ENCODE results near the gene CYP4F11.
"Not testable (repeated sequence)": the region's sequence is repeated elsewhere in the genome, so short reads cannot be mapped to it uniquely, and the experiment has no call there.

The CYP4F11 gene

GRCh38 chr19:15926484-15926883, 7.8 kb downstream of the CYP4F11 start:
- H3K27me3 ChIP-seq (ENCODE audit: control insufficient read depth in 1 of 2, insufficient read depth in 2 of 2, low read length in 2 of 2), result peaks cover 8 to 11% of the 10 kb centered on the region in 2 donors
- H3K4me3 ChIP-seq (ENCODE audit: low read depth in 1 of 2, low read length in 2 of 2), result no peak overlapping the region
- no peaks in the 10 kb centered on the region for H3K4me1 ChIP-seq (ENCODE audit: control insufficient read depth in 1 of 2, insufficient read depth in 2 of 2, low read length in 2 of 2)
- H3K27ac ChIP-seq (ENCODE audit: low read depth, low read length), result no peak overlapping the region
- no peaks in the 10 kb centered on the region for H3K36me3 ChIP-seq (ENCODE audit: control insufficient read depth in 1 of 2, insufficient read depth in 2 of 2, low read length in 2 of 2)
- no peak overlapping the region for H3K9ac ChIP-seq (ENCODE audit: low read depth in 1 of 2, low read length in 2 of 2)
- H3K9me3 ChIP-seq (ENCODE audit: control insufficient read depth in 1 of 2, low read length in 2 of 2), result no peaks in the 10 kb centered on the region

- Histone ChIP-seq H3K36me3 (ENCODE audit: control insufficient read depth in 1 of 2, insufficient read depth in 2 of 2, low read length in 2 of 2) (no peaks in the 10 kb centered on the region), H3K27me3 (ENCODE audit: control insufficient read depth in 1 of 2, insufficient read depth in 2 of 2, low read length in 2 of 2) (peaks cover 0 to 4% of the 10 kb centered on the region in 2 donors), H3K4me1 (ENCODE audit: control insufficient read depth in 1 of 2, insufficient read depth in 2 of 2, low read length in 2 of 2) (no peaks in the 10 kb centered on the region), H3K9ac (ENCODE audit: low read depth in 1 of 2, low read length in 2 of 2) (no peak overlapping the region), H3K4me3 (ENCODE audit: low read depth in 1 of 2, low read length in 2 of 2) (peak overlapping the region in 1 of 2 donors; percentile 16), H3K27ac (ENCODE audit: low read depth, low read length) (no peak overlapping the region), H3K9me3 (ENCODE audit: control insufficient read depth in 1 of 2, low read length in 2 of 2) (no peaks in the 10 kb centered on the region)
Observed at GRCh38 chr19:15923702-15924101, 10.6 kb downstream of the CYP4F11 start.

GRCh38 chr19:15922021-15922420, 12.3 kb downstream of the CYP4F11 start:
- Histone ChIP-seq H3K4me3 (ENCODE audit: low read depth in 1 of 2, low read length in 2 of 2) (no peak overlapping the region), H3K27me3 (ENCODE audit: control insufficient read depth in 1 of 2, insufficient read depth in 2 of 2, low read length in 2 of 2) (peaks cover 0 to 4% of the 10 kb centered on the region in 2 donors), H3K36me3 (ENCODE audit: control insufficient read depth in 1 of 2, insufficient read depth in 2 of 2, low read length in 2 of 2) (no peaks in the 10 kb centered on the region), H3K4me1 (ENCODE audit: control insufficient read depth in 1 of 2, insufficient read depth in 2 of 2, low read length in 2 of 2) (no peaks in the 10 kb centered on the region), H3K9me3 (ENCODE audit: control insufficient read depth in 1 of 2, low read length in 2 of 2) (no peaks in the 10 kb centered on the region), H3K27ac (ENCODE audit: low read depth, low read length) (no peak overlapping the region), H3K9ac (ENCODE audit: low read depth in 1 of 2, low read length in 2 of 2) (no peak overlapping the region)

- Histone ChIP-seq H3K27ac (ENCODE audit: low read depth, low read length) (no peak overlapping the region), H3K9ac (ENCODE audit: low read depth in 1 of 2, low read length in 2 of 2) (no peak overlapping the region), H3K4me3 (ENCODE audit: low read depth in 1 of 2, low read length in 2 of 2) (no peak overlapping the region), H3K4me1 (ENCODE audit: control insufficient read depth in 1 of 2, insufficient read depth in 2 of 2, low read length in 2 of 2) (no peaks in the 10 kb centered on the region), H3K27me3 (ENCODE audit: control insufficient read depth in 1 of 2, insufficient read depth in 2 of 2, low read length in 2 of 2) (peaks cover 0 to 4% of the 10 kb centered on the region in 2 donors), H3K36me3 (ENCODE audit: control insufficient read depth in 1 of 2, insufficient read depth in 2 of 2, low read length in 2 of 2) (no peaks in the 10 kb centered on the region), H3K9me3 (ENCODE audit: control insufficient read depth in 1 of 2, low read length in 2 of 2) (peaks cover 5 to 7% of the 10 kb centered on the region in 2 donors)
Observed at GRCh38 chr19:15919243-15919642, 15.1 kb downstream of the CYP4F11 start.

GRCh38 chr19:15915109-15915508, 19.2 kb downstream of the CYP4F11 start:
- peaks cover 0 to 6% of the 10 kb centered on the region in 2 donors for H3K27me3 ChIP-seq (ENCODE audit: control insufficient read depth in 1 of 2, insufficient read depth in 2 of 2, low read length in 2 of 2)

GRCh38 chr19:15913830-15914229, 20.5 kb downstream of the CYP4F11 start:
- H3K9me3 ChIP-seq (ENCODE audit: control insufficient read depth in 1 of 2, low read length in 2 of 2), result peaks cover 5 to 7% of the 10 kb centered on the region in 2 donors
- H3K4me3 ChIP-seq (ENCODE audit: low read depth in 1 of 2, low read length in 2 of 2), result no peak overlapping the region
- H3K27ac ChIP-seq (ENCODE audit: low read depth, low read length), result no peak overlapping the region
- H3K9ac ChIP-seq (ENCODE audit: low read depth in 1 of 2, low read length in 2 of 2), result no peak overlapping the region
- peaks cover 0 to 4% of the 10 kb centered on the region in 2 donors for H3K4me1 ChIP-seq (ENCODE audit: control insufficient read depth in 1 of 2, insufficient read depth in 2 of 2, low read length in 2 of 2)
- H3K27me3 ChIP-seq (ENCODE audit: control insufficient read depth in 1 of 2, insufficient read depth in 2 of 2, low read length in 2 of 2), result peaks cover 0 to 6% of the 10 kb centered on the region in 2 donors
- H3K36me3 ChIP-seq (ENCODE audit: control insufficient read depth in 1 of 2, insufficient read depth in 2 of 2, low read length in 2 of 2), result no peaks in the 10 kb centered on the region

More at GRCh38 chr19:15915109-15915508, 19.2 kb downstream of the CYP4F11 start:
- H3K27ac ChIP-seq (ENCODE audit: low read depth, low read length), result no peak overlapping the region
- H3K9me3 ChIP-seq (ENCODE audit: control insufficient read depth in 1 of 2, low read length in 2 of 2), result peaks cover 5 to 7% of the 10 kb centered on the region in 2 donors
- H3K36me3 ChIP-seq (ENCODE audit: control insufficient read depth in 1 of 2, insufficient read depth in 2 of 2, low read length in 2 of 2), result no peaks in the 10 kb centered on the region
- peaks cover 0 to 4% of the 10 kb centered on the region in 2 donors for H3K4me1 ChIP-seq (ENCODE audit: control insufficient read depth in 1 of 2, insufficient read depth in 2 of 2, low read length in 2 of 2)
- H3K4me3 ChIP-seq (ENCODE audit: low read depth in 1 of 2, low read length in 2 of 2), result no peak overlapping the region
- no peak overlapping the region for H3K9ac ChIP-seq (ENCODE audit: low read depth in 1 of 2, low read length in 2 of 2)

- Histone ChIP-seq H3K27me3 (ENCODE audit: control insufficient read depth in 1 of 2, insufficient read depth in 2 of 2, low read length in 2 of 2) (peaks cover 0 to 6% of the 10 kb centered on the region in 2 donors), H3K27ac (ENCODE audit: low read depth, low read length) (no peak overlapping the region), H3K4me1 (ENCODE audit: control insufficient read depth in 1 of 2, insufficient read depth in 2 of 2, low read length in 2 of 2) (peaks cover 0 to 4% of the 10 kb centered on the region in 2 donors), H3K4me3 (ENCODE audit: low read depth in 1 of 2, low read length in 2 of 2) (no peak overlapping the region), H3K9ac (ENCODE audit: low read depth in 1 of 2, low read length in 2 of 2) (no peak overlapping the region), H3K9me3 (ENCODE audit: control insufficient read depth in 1 of 2, low read length in 2 of 2) (peaks cover 5 to 7% of the 10 kb centered on the region in 2 donors), H3K36me3 (ENCODE audit: control insufficient read depth in 1 of 2, insufficient read depth in 2 of 2, low read length in 2 of 2) (no peaks in the 10 kb centered on the region)
Observed at GRCh38 chr19:15913384-15913783, 20.9 kb downstream of the CYP4F11 start.

GRCh38 chr19:15911599-15912235, 22.6 kb downstream of the CYP4F11 start:
- no peak overlapping the region for H3K9ac ChIP-seq (ENCODE audit: low read depth in 1 of 2, low read length in 2 of 2)
- H3K27me3 ChIP-seq (ENCODE audit: control insufficient read depth in 1 of 2, insufficient read depth in 2 of 2, low read length in 2 of 2), result peaks cover 0 to 6% of the 10 kb centered on the region in 2 donors
- H3K9me3 ChIP-seq (ENCODE audit: control insufficient read depth in 1 of 2, low read length in 2 of 2), result peaks cover 5 to 7% of the 10 kb centered on the region in 2 donors
- H3K4me1 ChIP-seq (ENCODE audit: control insufficient read depth in 1 of 2, insufficient read depth in 2 of 2, low read length in 2 of 2), result peaks cover 0 to 4% of the 10 kb centered on the region in 2 donors
- H3K27ac ChIP-seq (ENCODE audit: low read depth, low read length), result no peak overlapping the region
- no peaks in the 10 kb centered on the region for H3K36me3 ChIP-seq (ENCODE audit: control insufficient read depth in 1 of 2, insufficient read depth in 2 of 2, low read length in 2 of 2)
- no peak overlapping the region for H3K4me3 ChIP-seq (ENCODE audit: low read depth in 1 of 2, low read length in 2 of 2)

GRCh38 chr19:15905026-15905425, 29.3 kb downstream of the CYP4F11 start:
- no peak overlapping the region for H3K27ac ChIP-seq (ENCODE audit: low read depth, low read length)
- H3K9ac ChIP-seq (ENCODE audit: low read depth in 1 of 2, low read length in 2 of 2), result no peak overlapping the region
- no peaks in the 10 kb centered on the region for H3K27me3 ChIP-seq (ENCODE audit: control insufficient read depth in 1 of 2, insufficient read depth in 2 of 2, low read length in 2 of 2)
- no peaks in the 10 kb centered on the region for H3K9me3 ChIP-seq (ENCODE audit: control insufficient read depth in 1 of 2, low read length in 2 of 2)
- no peaks in the 10 kb centered on the region for H3K4me1 ChIP-seq (ENCODE audit: control insufficient read depth in 1 of 2, insufficient read depth in 2 of 2, low read length in 2 of 2)
- H3K36me3 ChIP-seq (ENCODE audit: control insufficient read depth in 1 of 2, insufficient read depth in 2 of 2, low read length in 2 of 2), result no peaks in the 10 kb centered on the region
- H3K4me3 ChIP-seq (ENCODE audit: low read depth in 1 of 2, low read length in 2 of 2), result no peak overlapping the region

- not testable (repeated sequence) for H3K4me3 ChIP-seq (ENCODE audit: low read depth in 1 of 2, low read length in 2 of 2); H3K36me3 ChIP-seq (ENCODE audit: control insufficient read depth in 1 of 2, insufficient read depth in 2 of 2, low read length in 2 of 2); H3K27ac ChIP-seq (ENCODE audit: low read depth, low read length); H3K27me3 ChIP-seq (ENCODE audit: control insufficient read depth in 1 of 2, insufficient read depth in 2 of 2, low read length in 2 of 2); H3K4me1 ChIP-seq (ENCODE audit: control insufficient read depth in 1 of 2, insufficient read depth in 2 of 2, low read length in 2 of 2); H3K9me3 ChIP-seq (ENCODE audit: control insufficient read depth in 1 of 2, low read length in 2 of 2); H3K9ac ChIP-seq (ENCODE audit: low read depth in 1 of 2, low read length in 2 of 2)
Observed at GRCh38 chr19:15902898-15903297, 31.4 kb downstream of the CYP4F11 start.
